Measurements from ENCODE around the gene BOK.

DNA sequence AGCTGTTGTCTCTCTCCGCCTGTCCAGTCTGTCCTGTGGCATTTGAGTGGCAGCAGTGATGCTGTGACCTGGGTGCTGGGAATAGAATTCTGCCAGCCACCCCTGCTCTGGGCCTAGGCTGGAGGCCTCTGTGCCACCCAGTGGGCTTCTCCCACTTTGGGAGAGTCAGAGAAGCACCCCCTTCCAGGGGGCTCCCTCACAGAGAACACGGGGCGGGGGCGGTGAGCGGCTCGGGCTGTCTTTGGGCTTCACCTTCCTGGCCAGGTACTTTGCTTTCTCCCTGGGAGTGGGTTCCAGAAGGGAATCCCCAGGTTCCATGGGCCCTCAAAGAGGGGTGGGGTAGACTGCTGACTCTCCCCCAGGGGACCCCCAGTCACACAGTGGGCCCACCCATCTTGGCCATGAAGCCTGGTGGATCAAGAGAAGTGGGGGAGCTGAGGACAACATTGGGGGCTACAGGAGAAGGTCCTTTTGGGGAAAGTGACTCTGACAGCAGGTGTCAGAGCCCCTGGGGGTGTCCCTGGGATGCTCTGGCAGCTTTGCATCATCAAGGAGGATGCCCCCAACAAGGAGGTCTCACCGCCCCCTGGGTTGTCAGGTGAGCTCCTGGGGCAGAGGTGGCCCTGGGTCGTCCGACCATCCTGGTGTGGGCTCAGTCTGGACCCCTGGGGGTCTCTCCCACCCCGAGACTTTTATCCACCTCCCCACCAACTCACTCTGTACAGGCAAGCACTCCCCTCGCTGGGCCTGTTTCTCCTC lies 18.8 kb upstream of the BOK start:
- TF ChIP-seq, protein P1, sequence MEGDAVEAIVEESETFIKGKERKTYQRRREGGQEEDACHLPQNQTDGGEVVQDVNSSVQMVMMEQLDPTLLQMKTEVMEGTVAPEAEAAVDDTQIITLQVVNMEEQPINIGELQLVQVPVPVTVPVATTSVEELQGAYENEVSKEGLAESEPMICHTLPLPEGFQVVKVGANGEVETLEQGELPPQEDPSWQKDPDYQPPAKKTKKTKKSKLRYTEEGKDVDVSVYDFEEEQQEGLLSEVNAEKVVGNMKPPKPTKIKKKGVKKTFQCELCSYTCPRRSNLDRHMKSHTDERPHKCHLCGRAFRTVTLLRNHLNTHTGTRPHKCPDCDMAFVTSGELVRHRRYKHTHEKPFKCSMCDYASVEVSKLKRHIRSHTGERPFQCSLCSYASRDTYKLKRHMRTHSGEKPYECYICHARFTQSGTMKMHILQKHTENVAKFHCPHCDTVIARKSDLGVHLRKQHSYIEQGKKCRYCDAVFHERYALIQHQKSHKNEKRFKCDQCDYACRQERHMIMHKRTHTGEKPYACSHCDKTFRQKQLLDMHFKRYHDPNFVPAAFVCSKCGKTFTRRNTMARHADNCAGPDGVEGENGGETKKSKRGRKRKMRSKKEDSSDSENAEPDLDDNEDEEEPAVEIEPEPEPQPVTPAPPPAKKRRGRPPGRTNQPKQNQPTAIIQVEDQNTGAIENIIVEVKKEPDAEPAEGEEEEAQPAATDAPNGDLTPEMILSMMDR (conservative IDR thresholded peaks at IDR 0.05 in 1 of 2, IDR thresholded peaks at IDR 0.05 in 1 of 2; ENCODE audit: low read depth in 1 of 2, low read length in 2 of 2): no peak
- no peak for TF ChIP-seq EZH2 (IDR thresholded peaks at IDR 0.05; ENCODE audit: low read length, missing control alignments)

Measured in fibroblast of lung (primary cell).